Lower lobe of right lung (tissue), 2 donors: ENCODE results near the gene ARHGEF6. TPM values are rescaled to one million over a fixed set of nuclear protein-coding genes. Genes with fewer than 3 reads are reported as not detected.
"Not testable (repeated sequence)": the region's sequence is repeated elsewhere in the genome, so short reads cannot be mapped to it uniquely, and the experiment has no call there.

ENCODE experiments used
- ATAC-seq, 2 donors: fragments of 200-7000 bp; cut with Tn5 transposase; one replicate each; pipeline ENCODE4 v1.9.1; 2020 to 2022; ENCODE audit warnings: mild to moderate bottlenecking in 2 of 2, moderate library complexity in 2 of 2
- DNase-seq: peaks from one replicate; pipeline ENCODE4 v3.0.0-alpha.2; 2020
- H3K27ac ChIP-seq: fragments of 200-600 bp; one replicate; pipeline ENCODE4 v1.8.0; 2022
- H3K27me3 ChIP-seq: fragments of 200-600 bp; one replicate; pipeline ENCODE4 v1.8.0; 2022; ENCODE audit warnings: low read depth
- H3K36me3 ChIP-seq: fragments of 200-600 bp; one replicate; pipeline ENCODE4 v1.8.0; 2022; ENCODE audit warnings: mild to moderate bottlenecking
- H3K4me1 ChIP-seq: fragments of 200-600 bp; one replicate; pipeline ENCODE4 v1.8.0; 2022
- H3K4me3 ChIP-seq: fragments of 200-600 bp; one replicate; pipeline ENCODE4 v1.8.0; 2022; ENCODE audit warnings: mild to moderate bottlenecking
- H3K9me3 ChIP-seq: fragments of 200-600 bp; one replicate; pipeline ENCODE4 v1.8.0; 2022
- intact Hi-C: fragments of 100-400 bp; cut with DNase I; formaldehyde crosslinking; loops from one replicate; pipeline ENCODE4 v1.11.0; 2022
- total RNA-seq: library from RNA; stranded (reverse); fragmentation: NEBNext Ultra II Directional; extraction: Animal tissue kit (Norgen Biotek cat#: 25700); gene quantifications from one replicate; pipeline ENCODE4 v1.2.1, GENCODE V29; 2021
- TF ChIP-seq, protein P1 (sequence below): fragments of 200-600 bp; IDR thresholded peaks from one replicate; pipeline ENCODE4 v1.8.0; 2022; ENCODE audit warnings: antibody characterized with exemption, mild to moderate bottlenecking
- donor health status: DM: no; HTN: yes; CAD: no; lungs with severe emphysema.

Gene ARHGEF6
- total RNA-seq, 1 donor from 2014 or later: 33.7 TPM

DNA sequence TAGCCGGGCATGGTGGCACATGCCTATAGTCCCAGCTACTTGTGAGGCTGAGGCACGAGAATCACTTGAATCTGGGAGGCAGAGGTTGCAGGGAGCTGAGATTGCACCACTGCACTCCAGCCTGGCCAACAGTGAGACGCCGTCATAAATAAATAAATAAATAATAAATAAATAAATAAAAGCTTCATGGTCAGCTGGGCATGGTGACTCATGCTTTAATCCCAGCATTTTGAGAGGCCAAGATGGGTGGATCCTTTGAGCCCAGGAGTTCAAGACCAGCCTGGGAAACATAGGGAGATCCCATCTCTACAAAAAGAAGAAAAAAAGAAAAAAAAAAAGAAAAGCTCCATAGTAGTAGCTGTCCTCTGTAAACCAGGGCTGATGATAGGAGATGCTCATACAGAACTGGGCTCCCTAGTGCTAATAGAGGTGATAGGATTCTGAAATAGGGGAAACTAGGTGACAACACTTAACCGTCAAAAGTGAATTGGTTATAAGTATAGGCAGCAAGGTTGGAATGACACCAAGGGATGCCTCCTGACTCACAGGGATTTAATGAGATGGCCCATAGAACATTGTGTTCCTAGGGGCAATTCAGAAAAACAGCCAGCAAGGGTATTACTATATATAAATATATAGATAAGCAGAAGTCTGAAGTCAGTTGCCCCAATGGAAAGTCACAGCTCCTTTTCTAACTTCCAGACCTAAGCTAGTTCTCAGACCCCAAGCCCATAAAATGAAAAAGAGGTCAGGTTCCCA is 41.8 kb upstream of the ARHGEF6 start:
- no peaks in the 10 kb centered on the region for H3K4me1 ChIP-seq
- intact Hi-C loops: no loop called here
- H3K36me3 ChIP-seq: no peaks in the 10 kb centered on the region
- no peaks in the 10 kb centered on the region for H3K9me3 ChIP-seq
- ATAC-seq (no peak), DNase-seq (no peak)
- no peak overlapping the region for H3K27ac ChIP-seq
- TF ChIP-seq, protein P1, sequence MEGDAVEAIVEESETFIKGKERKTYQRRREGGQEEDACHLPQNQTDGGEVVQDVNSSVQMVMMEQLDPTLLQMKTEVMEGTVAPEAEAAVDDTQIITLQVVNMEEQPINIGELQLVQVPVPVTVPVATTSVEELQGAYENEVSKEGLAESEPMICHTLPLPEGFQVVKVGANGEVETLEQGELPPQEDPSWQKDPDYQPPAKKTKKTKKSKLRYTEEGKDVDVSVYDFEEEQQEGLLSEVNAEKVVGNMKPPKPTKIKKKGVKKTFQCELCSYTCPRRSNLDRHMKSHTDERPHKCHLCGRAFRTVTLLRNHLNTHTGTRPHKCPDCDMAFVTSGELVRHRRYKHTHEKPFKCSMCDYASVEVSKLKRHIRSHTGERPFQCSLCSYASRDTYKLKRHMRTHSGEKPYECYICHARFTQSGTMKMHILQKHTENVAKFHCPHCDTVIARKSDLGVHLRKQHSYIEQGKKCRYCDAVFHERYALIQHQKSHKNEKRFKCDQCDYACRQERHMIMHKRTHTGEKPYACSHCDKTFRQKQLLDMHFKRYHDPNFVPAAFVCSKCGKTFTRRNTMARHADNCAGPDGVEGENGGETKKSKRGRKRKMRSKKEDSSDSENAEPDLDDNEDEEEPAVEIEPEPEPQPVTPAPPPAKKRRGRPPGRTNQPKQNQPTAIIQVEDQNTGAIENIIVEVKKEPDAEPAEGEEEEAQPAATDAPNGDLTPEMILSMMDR: no peak
- H3K4me3 ChIP-seq: no peak overlapping the region
- no peaks in the 10 kb centered on the region for H3K27me3 ChIP-seq

DNA sequence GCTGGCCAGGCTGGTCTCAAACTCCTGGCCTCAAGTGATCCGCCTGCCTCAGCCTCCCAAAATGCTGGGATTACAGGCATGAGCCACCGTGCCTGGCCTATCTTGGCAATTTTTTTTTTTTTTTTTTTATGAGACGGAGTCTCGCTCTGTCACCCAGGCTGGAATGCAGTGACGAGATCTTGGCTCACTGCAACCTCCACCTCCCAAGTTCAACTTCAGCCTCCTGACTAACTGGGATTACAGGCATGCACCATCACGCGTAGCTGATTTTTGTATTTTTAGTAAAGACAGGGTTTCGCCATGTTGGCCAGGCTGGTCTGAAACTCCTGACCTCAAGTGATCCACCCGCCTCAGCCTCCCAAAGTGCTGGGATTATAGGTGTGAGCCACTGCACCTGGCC is 39.0 kb upstream of the ARHGEF6 start:
- H3K27ac ChIP-seq, H3K4me3 ChIP-seq, H3K27me3 ChIP-seq, ATAC-seq, DNase-seq, intact Hi-C loops, H3K36me3 ChIP-seq, H3K4me1 ChIP-seq, H3K9me3 ChIP-seq: not testable (repeated sequence)

DNA sequence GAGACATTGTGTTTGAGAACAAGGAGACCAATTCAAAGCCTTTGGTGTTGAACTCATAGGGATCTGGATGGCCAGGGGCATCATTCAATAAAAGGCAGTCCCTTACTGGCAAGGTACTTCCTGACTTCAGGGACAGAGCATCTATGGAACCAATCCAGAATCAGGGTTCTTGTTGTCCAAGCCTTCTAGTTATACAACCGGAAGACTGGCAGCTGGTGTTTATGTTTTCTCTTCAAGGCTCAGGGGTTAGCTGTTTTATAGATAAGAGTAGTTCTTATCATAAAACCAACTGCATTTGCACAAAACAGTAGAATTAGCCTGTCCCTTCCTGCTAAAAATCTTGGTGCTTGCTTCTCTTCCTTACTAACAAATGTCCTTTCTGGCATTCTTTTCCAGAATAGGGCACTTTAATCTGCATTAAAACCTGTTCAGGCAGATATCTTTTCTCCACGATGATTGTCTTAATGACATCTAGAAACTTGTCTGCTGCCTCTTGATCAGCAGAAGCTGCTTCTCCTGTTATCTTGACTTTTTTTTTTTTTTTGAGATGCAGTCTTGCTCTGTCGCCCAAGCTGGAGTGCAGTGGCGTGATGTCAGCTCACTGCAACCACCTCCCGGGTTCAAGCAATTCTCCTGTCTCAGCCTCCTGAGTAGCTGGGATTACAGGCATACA is 38.4 kb upstream of the ARHGEF6 start:
- TF ChIP-seq, protein P1: no peak

DNA sequence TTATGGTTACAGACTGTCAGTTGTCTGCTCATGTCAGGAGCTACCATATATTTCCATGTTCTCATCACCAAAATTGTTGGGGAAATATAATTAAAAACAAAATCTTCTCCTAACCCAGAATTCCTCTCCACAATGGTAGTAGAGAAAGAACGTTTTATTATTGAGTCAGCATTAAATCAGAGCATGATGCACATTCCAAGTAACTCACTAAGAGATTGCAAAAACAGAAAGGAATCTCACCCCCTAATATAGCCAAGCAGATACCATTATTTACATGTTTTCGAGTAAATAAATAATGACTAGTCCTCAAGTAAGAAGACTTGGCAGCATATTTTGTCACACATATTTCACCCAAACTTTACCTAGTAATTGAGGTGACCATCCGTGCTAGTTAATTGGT is 36.2 kb upstream of the ARHGEF6 start:
- no peak overlapping the region for H3K4me3 ChIP-seq
- H3K27me3 ChIP-seq: no peaks in the 10 kb centered on the region
- H3K9me3 ChIP-seq: no peaks in the 10 kb centered on the region
- TF ChIP-seq, protein P1: no peak
- intact Hi-C loops: no loop called here
- H3K27ac ChIP-seq: no peak overlapping the region
- ATAC-seq (no peak), DNase-seq (no peak)
- no peaks in the 10 kb centered on the region for H3K4me1 ChIP-seq
- H3K36me3 ChIP-seq: no peaks in the 10 kb centered on the region

More for the DNA sequence above, 38.4 kb upstream of the ARHGEF6 start:
- ATAC-seq: no peak
- Histone ChIP-seq H3K27ac (no peak overlapping the region), H3K4me1 (no peaks in the 10 kb centered on the region), H3K36me3 (no peaks in the 10 kb centered on the region), H3K4me3 (no peak overlapping the region), H3K27me3 (no peaks in the 10 kb centered on the region), H3K9me3 (no peaks in the 10 kb centered on the region)
- DNase-seq: no peak
- intact Hi-C loops: no loop called here

DNA sequence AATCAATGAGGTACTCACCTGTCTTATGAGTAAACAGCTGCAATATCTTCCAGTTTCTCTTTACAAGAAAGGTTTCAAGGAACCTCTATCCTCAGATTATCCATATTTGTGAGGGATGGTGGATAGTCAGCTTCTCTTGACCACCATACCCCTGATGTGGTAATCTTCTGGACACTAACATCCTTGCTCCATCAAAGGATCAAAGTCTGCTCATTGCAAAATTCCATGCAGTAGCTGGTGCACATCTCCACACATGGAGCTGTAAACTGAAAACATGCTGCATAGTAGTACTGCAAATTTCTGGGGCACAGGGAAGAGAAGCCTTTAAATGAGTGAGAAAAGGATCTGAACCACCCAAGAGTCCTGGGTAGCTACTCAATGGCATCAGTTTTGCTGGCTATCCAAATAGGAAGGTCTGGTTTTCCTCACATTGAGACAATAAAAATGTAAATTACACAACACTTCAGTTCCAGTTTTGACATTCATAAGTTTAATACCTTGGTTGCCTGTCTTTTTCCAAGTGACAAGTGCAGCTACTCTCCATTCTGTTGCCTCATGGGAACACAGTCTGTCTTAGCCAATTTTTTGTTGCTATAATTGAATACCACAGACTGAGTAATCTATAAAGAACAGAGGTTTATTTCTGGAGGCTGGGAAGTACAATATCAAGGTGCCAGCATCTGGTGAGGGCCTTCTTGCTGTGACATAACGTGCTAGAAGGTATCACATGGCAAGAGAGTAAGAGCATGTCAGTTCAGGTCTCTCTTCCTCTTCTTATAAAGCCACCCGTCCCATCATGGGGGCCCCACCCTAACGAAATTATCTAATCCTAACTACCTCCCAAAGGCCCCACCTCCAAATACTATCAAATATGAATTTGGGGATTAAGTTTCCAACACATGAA is 34.4 kb upstream of the ARHGEF6 start:
- H3K27ac ChIP-seq: no peak overlapping the region
- no peak for ATAC-seq

More for the DNA sequence above, 34.4 kb upstream of the ARHGEF6 start:
- H3K36me3 ChIP-seq: no peaks in the 10 kb centered on the region
- TF ChIP-seq, protein P1: no peak
- H3K9me3 ChIP-seq: no peaks in the 10 kb centered on the region
- no peaks in the 10 kb centered on the region for H3K4me1 ChIP-seq
- intact Hi-C loops: no loop called here
- no peak for DNase-seq
- H3K4me3 ChIP-seq: no peak overlapping the region
- no peaks in the 10 kb centered on the region for H3K27me3 ChIP-seq
